Measurements from ENCODE around the gene COL17A1.

Gene COL17A1

DNA sequence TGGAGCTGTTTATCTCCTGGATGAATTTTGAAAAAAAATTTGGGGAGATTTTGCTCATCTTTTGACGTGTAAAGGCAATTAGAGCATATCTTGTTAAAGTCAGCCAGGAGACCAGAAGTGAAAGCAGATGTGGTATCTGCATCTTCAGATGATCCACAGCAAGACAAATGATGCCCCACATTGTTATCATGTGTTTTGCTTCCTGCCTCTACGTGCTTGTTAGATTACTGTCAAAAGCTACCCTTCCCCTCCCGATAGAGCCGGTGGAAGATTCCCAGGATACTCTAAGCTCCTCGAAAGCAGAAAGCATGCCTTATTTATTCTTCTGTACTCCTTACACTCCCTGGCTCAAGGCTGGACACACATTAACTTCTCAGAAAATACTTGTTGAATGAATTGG lies 12.9 kb downstream of the COL17A1 start:
- DNase-seq (ENCODE audit: low read depth): no peak
- H3K4me3 ChIP-seq (replicated peaks; ENCODE audit: low read depth, low read length): no peak overlapping the region
- TF ChIP-seq, protein P1, sequence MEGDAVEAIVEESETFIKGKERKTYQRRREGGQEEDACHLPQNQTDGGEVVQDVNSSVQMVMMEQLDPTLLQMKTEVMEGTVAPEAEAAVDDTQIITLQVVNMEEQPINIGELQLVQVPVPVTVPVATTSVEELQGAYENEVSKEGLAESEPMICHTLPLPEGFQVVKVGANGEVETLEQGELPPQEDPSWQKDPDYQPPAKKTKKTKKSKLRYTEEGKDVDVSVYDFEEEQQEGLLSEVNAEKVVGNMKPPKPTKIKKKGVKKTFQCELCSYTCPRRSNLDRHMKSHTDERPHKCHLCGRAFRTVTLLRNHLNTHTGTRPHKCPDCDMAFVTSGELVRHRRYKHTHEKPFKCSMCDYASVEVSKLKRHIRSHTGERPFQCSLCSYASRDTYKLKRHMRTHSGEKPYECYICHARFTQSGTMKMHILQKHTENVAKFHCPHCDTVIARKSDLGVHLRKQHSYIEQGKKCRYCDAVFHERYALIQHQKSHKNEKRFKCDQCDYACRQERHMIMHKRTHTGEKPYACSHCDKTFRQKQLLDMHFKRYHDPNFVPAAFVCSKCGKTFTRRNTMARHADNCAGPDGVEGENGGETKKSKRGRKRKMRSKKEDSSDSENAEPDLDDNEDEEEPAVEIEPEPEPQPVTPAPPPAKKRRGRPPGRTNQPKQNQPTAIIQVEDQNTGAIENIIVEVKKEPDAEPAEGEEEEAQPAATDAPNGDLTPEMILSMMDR (IDR thresholded peaks at IDR 0.05; ENCODE audit: low read length, missing control alignments): no peak

DNA sequence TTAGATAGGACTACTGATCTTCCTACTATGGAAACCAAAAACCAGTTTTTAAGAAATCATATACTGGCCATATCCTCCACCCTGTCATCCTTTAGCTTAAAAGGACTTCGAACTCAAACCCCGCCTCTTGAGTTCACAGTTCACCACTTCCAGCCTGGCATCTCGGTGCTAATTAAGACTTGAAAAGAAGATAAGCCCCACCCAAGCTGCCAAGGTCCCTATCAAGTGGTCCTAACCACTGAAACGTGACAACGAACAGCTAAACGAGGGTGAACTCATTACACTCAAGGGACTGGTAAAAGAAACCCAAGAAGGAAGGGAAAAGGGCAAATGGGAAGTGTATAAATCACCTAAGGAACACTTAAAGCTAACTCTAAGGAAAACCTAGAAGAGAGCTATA lies 16.1 kb downstream of the COL17A1 start:
- no peak overlapping the region for H3K4me3 ChIP-seq (replicated peaks; ENCODE audit: low read depth, low read length)
- TF ChIP-seq, protein P1 (IDR thresholded peaks at IDR 0.05; ENCODE audit: low read length, missing control alignments): no peak
- no peak for DNase-seq (ENCODE audit: low read depth)

DNA sequence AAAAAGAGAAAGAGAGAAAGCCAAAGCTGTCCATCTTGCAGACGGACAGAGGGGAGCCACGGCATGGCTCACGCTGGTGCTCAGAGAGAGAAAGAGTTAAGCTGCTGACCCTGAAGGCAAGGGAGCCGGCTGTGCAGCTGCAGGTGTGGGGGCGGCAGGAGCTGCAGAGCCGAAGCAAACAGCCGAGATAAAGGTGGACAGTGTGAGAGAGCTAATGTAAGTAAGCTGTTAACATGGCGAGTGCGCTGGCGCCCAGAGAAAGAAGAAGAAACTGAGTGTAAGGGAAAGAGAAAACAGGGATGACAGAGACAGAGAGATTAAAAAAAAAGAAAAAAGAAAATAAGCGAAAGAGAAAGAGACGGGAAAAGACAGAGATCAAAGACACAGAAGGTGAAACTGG lies 18.2 kb downstream of the COL17A1 start:
- H3K4me3 ChIP-seq (replicated peaks; ENCODE audit: low read depth, low read length): no peak overlapping the region
- TF ChIP-seq, protein P1 (IDR thresholded peaks at IDR 0.05; ENCODE audit: low read length, missing control alignments): no peak
- DNase-seq (ENCODE audit: low read depth): no peak

DNA sequence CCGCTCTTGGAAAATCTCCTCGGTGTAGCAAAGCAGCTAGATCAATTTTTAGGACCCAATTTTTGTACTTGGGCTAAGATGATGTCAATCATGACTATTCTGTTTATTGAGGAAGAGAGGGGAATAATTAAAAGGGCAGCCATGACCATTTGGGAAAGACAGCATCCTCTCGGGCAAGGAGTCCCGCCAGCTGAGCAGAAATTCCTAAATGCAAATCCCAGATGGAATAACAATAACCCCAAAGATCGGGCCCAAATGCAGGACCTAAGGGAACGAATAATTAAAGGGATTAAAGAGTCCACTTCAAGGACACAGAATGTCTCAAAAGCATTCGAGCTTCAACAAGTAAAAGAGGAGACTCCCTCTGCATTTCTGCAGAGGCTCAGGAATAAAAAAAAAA lies 18.7 kb downstream of the COL17A1 start:
- H3K4me3 ChIP-seq (replicated peaks; ENCODE audit: low read depth, low read length): no peak overlapping the region
- TF ChIP-seq, protein P1 (IDR thresholded peaks at IDR 0.05; ENCODE audit: low read length, missing control alignments): no peak
- no peak for DNase-seq (ENCODE audit: low read depth)

DNA sequence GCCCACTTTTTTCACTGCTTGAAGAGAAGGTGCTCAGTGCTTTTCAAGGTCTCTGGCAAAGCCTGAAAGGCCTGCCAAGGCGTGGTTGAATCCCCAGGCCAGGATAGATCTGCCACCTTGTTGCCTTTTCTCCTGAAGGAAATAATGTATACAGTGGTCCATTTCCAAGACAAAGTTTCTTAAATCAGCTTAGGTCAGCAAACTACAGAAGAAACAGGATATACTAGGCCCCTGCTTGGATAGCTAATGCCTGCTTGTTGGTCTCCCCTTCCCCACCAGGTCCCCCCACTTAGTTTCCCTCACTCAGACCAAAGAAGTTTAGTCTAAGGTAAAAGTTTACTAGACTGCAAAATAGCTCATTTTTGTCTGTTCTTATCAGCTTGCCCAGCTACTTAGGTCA lies 19.9 kb downstream of the COL17A1 start:
- DNase-seq (ENCODE audit: low read depth): no peak
- H3K4me3 ChIP-seq (replicated peaks; ENCODE audit: low read depth, low read length): no peak overlapping the region
- TF ChIP-seq, protein P1 (IDR thresholded peaks at IDR 0.05; ENCODE audit: low read length, missing control alignments): no peak

GRCh38 chr10:104061196-104061595 lies 24.5 kb downstream of the COL17A1 start:
- no peak for DNase-seq (ENCODE audit: low read depth)
- no peak overlapping the region for H3K4me3 ChIP-seq (replicated peaks; ENCODE audit: low read depth, low read length)
- TF ChIP-seq, protein P1 (IDR thresholded peaks at IDR 0.05; ENCODE audit: low read length, missing control alignments): no peak

DNA sequence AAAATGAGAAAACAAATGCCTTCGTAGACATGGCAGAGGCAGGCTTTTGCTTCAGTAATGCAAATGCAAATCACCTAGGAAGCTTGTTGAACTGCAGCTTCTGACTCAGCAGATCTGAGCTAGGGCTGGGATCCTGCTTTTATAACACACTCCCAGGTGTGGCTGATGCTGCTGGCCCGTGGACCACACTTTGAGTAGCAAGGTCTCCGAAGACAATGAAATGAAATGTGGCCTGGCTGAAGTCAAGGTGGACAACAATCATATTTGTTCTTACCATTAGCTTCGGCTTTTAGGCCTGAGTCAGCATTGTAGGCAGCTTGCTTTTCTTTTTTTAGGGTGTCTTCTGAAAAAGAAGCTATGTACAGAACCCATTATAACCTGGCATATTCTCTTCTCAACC lies 26.3 kb downstream of the COL17A1 start:
- TF ChIP-seq, protein P1 (IDR thresholded peaks at IDR 0.05; ENCODE audit: low read length, missing control alignments): no peak
- DNase-seq (ENCODE audit: low read depth): no peak
- H3K4me3 ChIP-seq (replicated peaks; ENCODE audit: low read depth, low read length): no peak overlapping the region
